GM18526 (cell line): ENCODE measurements around the gene TMEM62.

Experiments used
- POLR2A ChIP-seq: IDR thresholded peaks from 3 replicates; pipeline ENCODE4 v1.6.1; 2011; ENCODE audit not compliant: insufficient read length; ENCODE audit errors: extremely low read depth

TMEM62 gene

DNA sequence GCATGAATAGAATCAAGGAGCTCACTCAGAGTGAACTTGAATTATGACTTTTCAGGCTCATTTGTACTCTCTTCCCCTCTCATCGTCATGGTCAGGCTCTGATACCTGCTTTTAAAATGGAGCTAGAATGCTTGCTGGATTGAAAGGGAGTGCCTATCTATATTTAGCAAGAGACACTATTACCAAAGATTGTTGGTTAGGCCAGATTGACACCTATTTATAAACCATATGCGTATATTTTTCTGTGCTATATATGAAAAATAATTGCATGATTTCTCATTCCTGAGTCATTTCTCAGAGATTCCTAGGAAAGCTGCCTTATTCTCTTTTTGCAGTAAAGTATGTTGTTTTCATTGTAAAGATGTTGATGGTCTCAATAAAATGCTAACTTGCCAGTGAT is 61.4 kb downstream of the TMEM62 start:
- no peak for TF ChIP-seq POLR2A

DNA sequence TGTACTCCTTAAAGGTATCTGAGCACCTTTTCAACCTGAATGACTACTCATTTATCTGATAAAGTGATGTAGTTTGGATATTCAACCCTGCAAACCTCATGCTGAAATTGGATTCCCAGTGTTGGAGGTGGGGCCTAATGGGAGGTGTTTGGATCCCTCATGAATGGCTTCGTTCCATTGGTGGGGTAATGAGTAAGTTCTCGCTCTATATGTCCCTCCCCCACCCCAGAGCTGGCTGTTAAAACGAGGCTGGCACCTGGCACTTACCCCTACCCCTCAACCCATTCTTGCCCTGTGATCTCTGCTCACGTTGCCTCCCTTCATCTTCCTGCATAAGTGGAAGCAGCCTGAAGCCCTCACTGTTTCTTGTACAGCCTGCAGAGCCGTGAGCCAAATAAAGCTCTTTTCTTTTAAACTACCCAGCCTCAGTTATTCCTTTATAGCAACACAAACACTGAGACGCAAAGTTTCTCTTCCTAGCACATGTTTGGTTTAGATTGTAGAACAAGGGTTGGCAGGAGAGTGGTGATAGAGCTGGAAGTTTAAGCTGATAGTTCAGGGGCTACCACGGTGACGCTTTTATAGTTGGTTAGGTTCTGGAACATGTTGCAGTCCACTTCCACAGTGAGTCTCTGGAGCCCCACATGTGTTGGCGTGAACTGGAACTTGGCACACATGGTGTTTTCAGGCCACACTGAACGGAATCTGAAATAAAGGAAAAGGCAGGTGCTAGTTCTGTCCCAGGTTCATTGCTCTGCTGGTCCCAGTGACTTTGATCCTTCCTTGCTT is 63.6 kb downstream of the TMEM62 start:
- TF ChIP-seq POLR2A, result no peak

DNA sequence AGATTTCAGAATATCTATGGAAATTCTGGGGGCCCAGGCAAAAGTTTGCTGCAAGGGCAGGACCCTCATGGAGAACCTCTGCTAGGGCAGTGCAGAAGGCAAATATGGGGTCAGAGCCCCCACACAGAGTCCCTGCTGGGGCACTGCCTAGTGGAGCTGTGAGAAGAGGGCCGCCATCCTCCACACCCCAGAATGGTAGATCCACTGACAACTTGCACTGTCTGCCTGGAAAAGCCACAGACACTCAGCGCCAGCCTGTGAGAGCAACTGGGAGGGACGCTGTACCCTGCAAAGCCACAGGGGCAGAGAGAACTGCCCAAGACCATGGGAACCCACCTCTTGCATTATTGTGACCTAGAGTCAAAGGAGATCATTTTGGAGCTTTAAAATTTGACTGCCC is 65.6 kb downstream of the TMEM62 start:
- TF ChIP-seq POLR2A, result no peak

DNA sequence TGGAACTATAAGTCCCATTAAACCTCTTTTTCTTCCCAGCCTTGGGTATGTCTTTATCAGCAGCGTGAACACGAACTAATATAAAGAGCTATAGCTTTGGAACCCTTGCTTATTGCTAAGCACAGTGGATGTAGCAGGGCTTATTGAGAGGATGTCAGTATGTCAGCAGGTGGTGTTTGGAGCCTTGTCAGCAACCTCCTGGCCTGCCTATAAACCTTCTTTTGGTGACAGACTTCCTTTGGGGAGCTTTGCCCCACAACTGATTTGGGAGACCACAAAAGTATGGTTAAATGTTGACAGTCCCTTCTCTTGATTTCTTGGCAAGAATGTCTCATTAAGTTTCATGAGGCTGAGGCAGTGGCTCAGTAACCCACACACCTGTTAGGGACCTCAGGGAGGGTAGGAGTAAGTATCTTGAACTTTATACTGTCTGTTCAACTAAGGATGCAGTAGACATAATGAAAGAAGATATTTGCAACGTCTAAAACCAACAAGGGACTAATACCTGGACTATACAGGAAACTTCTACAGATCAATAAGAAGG is 66.6 kb downstream of the TMEM62 start:
- TF ChIP-seq POLR2A, result no peak

DNA sequence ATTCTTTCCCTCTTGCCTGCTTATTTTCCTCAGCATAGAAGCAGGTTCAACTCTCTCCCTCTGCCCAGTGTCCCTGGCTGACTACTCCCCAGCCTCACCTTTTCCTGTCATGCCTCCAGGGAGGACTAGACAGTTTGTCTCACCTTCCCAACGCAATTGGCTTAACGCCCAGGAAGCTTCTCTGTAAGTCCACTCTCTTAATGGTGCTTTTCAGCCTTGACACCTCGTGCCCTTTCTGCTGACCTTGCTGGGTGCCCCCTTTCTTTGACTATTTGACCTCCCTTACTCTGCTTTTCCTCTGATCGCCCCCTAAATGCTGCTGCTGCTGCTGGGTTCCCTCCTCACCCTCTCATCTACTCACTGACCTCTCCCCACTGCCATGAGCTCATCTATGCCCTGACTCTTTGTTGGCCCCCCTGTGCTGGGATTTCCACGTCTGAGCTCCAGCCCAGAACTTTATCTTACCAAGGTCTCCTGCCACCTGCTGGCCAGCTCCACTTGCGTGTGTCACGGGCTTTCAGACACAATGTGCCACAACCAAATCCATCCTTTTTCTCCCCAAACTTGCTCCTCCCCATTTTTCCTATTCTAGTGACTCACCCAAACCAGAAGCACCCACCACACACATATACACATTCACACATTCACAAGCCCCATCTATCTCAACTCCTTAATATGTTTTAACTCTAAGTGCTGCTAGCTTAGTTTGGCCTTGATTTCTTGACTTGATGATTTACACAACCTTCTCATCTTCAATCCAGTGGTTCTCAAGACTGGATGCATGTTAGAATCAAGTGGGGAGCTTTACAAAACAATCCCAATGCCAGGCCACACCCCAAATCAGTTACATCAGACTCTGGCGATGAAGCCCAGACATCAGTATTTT is 70.9 kb downstream of the TMEM62 start:
- TF ChIP-seq POLR2A, result no peak

DNA sequence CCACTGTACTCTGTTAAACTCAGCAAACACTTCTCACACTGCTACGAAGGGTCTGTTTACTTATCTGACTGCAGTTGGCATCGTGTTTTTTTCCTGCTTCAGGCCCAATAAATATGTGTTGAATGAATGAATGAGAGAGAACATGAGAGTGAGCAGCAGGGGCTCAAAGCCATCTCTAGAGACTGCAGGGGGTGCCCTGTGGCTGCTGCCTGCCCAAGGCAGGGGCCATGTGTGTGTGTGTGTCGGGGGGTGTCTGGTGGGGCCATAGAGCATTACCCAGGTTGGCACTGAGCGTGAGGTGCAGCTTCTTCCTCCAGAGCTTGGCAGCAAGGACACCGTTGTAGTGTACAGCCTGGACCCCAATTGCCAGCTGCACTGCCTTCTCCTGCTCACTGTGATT is 72.7 kb downstream of the TMEM62 start:
- no peak for TF ChIP-seq POLR2A

DNA sequence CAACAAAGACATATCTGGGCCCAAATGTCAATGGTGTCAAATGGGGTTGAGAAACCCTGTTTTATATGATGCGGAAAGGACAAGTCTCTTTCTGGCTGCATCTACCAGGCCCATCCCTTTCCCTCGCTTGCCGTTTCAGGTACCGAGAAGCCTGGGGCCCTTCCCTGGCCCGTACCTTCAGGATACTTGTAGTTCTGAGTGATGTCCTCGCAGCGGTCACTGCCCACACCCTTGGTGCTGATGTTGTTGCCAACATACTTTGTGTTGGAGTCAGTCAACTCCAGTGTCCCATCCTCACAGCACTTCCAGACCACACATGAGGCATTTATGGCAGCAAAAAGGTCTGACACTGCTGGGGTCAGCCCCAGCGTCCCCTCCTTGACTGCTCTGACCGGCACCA is 73.6 kb downstream of the TMEM62 start:
- TF ChIP-seq POLR2A, result no peak

DNA sequence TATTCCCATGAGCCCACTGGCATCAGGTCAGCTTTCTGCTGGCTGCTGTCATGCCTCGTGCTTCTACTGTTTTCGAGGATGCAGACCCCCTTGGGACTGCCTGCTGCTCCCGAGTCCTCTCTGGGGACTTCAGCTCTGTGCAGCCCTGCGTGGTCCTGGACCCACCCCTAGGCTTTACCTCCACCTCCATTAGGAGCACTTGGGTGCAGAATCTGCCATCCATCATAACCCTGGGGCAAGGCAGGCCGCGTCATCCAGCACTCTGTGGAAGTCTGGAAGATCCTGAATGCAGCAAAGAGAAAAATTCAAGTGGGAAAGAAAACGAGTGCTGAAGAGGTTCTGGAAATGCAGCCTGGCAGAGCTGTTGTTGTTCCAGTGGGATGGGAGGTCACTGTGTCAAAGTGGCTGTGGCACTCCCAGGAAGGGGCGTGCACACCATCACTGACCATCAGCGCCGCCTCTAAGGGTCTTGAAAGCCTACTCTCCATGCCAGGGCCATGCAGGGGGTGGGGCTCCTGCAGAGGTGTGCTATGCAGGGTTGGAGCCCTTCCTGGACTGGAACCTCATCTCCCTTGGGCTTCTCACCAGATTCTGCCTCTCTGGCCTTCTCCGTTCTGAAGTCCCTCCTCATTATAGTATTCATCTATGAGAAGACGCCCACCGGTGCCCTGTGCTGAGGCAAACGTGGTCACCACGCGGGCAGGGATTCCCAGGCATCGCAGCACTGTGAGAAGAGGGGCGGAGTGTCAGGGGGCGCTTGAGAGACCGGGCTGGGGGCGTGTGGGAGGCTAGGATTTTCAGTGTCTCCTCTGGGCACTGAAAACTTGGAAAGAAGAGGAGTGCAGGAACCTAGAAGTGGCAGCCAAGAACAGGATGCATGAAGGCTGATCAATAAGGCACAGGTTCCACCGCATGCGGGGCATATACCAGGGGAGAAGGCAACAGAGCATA is 74.9 kb downstream of the TMEM62 start:
- no peak for TF ChIP-seq POLR2A

DNA sequence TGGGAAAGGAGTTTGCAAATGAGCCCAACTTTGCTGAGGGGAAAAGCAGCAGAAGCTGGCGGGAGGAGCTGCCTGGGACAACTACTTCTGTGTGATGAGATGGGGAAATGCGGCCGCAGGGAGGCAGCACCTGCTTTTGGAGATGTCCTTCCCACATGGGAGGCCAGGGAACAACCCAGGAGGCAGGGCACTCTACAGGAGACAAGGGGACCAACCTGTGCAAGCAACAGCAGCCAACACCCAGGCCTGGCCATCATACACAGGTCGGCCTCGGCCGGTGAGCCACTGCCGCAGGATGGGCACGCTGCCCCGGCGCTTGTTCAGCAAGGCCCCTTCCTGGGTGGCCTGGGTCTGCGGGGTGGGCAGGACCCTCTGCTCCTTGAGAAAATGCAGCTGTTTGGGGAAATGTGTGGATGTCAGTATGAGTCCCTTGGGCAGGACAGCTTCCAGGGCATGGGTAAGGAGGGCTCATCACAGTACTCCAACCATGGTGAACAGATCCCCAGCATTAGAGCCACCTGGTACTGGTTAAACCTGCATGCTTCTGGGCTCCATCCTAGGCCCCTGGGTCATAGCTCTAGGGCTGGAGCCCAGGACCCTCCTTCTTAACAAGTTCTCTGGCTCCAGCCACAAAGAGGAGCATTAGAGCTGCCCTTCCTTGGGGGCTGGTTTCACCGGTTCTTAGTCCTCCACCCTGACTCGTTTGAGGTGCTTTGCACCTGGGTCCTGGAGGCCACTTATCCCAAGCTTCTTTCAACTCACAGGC is 75.9 kb downstream of the TMEM62 start:
- no peak for TF ChIP-seq POLR2A

DNA sequence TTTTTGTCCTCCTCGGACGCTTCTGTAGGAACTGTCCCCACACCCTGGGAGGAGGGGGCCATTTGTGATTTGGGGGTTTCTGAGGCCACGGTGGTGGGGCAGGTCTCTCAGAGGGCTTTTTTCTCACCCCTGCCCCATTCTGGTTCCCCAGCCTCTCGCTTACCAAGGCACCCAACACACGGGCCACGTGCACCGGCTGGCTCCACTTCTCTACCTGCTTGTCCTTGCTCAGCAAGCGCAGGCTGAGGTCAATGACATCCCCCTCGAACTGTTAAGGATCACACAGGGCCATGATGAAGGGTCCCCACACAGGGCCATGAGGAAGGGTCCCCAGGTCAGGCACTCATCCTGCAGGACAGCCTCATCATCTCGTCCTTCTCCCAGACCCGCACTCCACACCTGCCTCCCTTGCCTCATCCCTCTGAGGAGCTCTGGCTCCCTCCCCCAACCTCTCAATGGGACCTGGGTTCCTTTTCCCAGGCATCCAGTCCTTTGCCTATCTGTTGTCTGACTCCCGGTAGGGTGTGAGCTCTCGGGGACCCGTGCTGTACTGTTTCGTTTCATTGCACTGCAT is 76.9 kb downstream of the TMEM62 start:
- TF ChIP-seq POLR2A, result no peak

DNA sequence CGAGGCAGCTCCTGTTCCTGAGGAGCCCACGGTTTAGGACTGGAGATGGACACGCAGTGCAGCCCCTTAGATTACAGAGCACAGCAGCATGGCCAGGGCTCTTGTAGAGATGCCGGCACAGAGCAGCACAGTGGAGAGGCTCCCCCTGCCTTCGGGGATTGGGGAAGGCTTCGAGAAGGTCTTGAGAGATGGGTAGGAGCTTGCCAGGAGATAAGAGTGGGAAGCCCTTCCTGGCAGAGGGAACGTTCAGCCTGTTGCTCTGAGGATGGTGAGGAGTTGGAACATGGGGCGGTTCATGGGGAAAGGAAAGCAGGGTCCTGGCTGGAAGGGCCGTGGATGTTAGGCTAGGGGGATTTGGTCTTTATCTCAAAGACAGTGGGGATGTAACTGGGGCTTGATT is 77.4 kb downstream of the TMEM62 start:
- TF ChIP-seq POLR2A, result no peak

DNA sequence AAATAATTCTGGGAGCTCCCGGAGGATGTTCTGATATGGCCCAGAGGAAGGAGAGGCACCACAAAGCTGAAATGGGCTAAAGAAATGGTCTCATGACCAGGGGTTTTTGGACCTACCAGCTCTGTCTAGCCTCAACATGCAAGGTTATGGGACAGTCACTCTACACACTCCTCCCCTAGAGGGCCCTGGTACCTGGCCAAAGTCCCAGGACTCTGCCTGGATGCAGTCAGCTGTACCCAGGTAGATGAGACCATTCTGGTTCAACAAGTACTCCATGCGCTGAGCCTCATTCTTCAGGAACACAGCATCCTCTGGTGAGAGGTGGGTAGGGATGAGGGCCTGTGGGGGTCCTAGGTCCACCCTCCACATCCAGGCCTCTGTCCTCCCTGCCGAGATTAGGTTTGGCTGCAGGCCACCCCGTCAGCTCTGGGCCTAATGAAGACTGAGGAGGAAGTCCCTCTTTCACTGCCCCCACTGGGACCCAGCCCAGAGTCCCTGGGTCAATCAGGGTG is 77.9 kb downstream of the TMEM62 start:
- no peak for TF ChIP-seq POLR2A

DNA sequence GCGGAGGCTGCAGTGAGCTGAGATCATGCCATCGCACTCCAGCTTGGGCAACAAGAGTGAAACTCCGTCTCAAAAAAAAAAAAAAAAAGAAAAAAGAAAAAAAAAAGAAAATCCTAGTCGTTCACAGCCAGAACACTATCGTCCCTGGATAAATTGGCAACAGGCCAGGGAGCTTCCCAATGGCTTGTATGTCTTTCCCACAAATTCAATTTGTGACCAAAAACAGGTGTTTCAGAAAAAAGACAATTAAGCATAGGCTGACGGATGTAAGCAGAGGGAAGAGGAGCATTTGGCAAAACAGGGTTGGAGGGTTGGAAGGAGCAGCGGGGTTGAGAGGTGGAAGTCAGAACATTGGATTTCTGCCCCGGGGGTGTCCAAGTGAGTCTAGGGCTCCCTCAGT is 78.9 kb downstream of the TMEM62 start:
- TF ChIP-seq POLR2A, result no peak

DNA sequence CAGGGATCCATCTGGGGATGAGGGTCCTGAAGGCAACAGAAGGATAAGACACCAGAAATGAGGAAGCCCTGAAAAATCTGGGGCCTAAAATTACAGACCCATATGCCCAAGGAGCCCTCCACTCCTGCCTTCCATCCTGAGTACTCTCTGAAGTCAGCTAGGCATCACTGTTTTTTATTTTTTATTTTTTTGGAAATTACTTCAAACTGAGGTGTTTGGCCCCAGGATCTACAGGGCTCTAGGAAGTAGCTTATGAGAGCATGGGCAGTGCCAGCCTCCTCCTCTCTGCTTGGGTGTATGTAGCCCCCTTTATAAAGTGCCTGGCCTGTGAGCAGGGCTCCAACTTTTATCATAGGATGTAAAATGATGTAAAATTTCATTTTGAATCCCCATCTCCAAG is 79.6 kb downstream of the TMEM62 start:
- TF ChIP-seq POLR2A, result no peak
